ENCODE data around the gene SNTG2. TPM values are rescaled to one million over a fixed set of nuclear protein-coding genes. Genes with fewer than 3 reads are reported as not detected.

The SNTG2 gene
- total and polyA plus RNA-seq, 2 donors (not counting 3 experiments of a cell fraction or from before 2014, with no cell fraction given): not detected

DNA sequence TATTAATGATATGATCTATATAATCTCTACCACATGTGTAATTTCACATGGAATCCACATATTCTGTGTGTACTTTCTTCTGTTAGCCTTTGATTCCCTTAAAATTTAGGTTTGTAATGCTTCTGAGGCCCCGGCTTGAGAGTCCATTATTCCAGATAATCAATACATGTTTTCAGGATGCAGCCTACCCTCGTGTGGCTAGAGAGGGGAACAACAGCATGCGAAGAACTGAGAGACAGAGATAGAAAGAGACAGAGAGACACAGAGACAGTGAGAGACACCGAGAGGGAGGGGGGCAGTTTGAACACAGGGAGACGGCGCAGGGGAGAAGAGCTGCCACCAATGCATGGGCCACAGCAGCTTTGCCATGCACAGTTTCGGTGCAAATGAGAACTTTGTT is 185.4 kb downstream of the SNTG2 start:
- no peak overlapping the region for H3K27ac ChIP-seq (ENCODE audit: insufficient read depth, low read depth, low read length)
- H3K27me3 ChIP-seq (ENCODE audit: control insufficient read depth in 2 of 2, insufficient read depth in 2 of 2, low read length in 2 of 2): no peaks in the 10 kb centered on the region
- dilution Hi-C loops (cut with MboI; ENCODE audit: extremely low pct_ligation_motif_present, low sequenced_read_pairs) (no loop called here), intact Hi-C loops (cut with micrococcal nuclease) (no loop called here)
- BruUV-seq (replicated peaks): no TSS peak
- no peak for TF ChIP-seq EZH2 (IDR thresholded peaks at IDR 0.05; ENCODE audit: borderline replicate concordance, low read depth, low read length, severe bottlenecking)
- TF ChIP-seq GATA2 (IDR thresholded peaks at IDR 0.05; ENCODE audit: insufficient read depth, insufficient read length, low read depth, low read length): no peak
- TF ChIP-seq, protein P1, sequence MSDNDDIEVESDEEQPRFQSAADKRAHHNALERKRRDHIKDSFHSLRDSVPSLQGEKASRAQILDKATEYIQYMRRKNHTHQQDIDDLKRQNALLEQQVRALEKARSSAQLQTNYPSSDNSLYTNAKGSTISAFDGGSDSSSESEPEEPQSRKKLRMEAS (IDR thresholded peaks at IDR 0.05; ENCODE audit: insufficient read depth, insufficient read length): no peak
- TF ChIP-seq FOS (IDR thresholded peaks at IDR 0.05; ENCODE audit: borderline replicate concordance, insufficient read depth, low read length): no peak
- TF ChIP-seq, protein P2, sequence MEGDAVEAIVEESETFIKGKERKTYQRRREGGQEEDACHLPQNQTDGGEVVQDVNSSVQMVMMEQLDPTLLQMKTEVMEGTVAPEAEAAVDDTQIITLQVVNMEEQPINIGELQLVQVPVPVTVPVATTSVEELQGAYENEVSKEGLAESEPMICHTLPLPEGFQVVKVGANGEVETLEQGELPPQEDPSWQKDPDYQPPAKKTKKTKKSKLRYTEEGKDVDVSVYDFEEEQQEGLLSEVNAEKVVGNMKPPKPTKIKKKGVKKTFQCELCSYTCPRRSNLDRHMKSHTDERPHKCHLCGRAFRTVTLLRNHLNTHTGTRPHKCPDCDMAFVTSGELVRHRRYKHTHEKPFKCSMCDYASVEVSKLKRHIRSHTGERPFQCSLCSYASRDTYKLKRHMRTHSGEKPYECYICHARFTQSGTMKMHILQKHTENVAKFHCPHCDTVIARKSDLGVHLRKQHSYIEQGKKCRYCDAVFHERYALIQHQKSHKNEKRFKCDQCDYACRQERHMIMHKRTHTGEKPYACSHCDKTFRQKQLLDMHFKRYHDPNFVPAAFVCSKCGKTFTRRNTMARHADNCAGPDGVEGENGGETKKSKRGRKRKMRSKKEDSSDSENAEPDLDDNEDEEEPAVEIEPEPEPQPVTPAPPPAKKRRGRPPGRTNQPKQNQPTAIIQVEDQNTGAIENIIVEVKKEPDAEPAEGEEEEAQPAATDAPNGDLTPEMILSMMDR (IDR thresholded peaks at IDR 0.05; ENCODE audit: extremely low read depth in 1 of 2, insufficient read depth in 1 of 2, low read depth in 1 of 2, low read length in 2 of 2): no peak
- no peak for TF ChIP-seq POLR2A (IDR thresholded peaks at IDR 0.05; ENCODE audit: low read depth, low read length)
- TF ChIP-seq JUN (IDR thresholded peaks at IDR 0.05; ENCODE audit: borderline replicate concordance, insufficient read depth, insufficient read length, low read depth): no peak
- no peak for TF ChIP-seq MYC (IDR thresholded peaks at IDR 0.05; ENCODE audit: low read depth, low read length)
- no peak for TF ChIP-seq POLR2AphosphoS5 (IDR thresholded peaks at IDR 0.05; ENCODE audit: insufficient read depth, low read depth, low read length)
- H3K9ac ChIP-seq (replicated peaks; ENCODE audit: extremely low read depth, insufficient read depth, low read length): no peak overlapping the region
- no peaks in the 10 kb centered on the region for H3K9me1 ChIP-seq (replicated peaks; ENCODE audit: control insufficient read depth, extremely low read depth, insufficient read depth, low read length)
- H3K79me2 ChIP-seq (ENCODE audit: control insufficient read depth, insufficient read depth, low read length): no peaks in the 10 kb centered on the region
- DNase-seq (ENCODE audit: low read depth, low spot score): no peak
- POLR2A ChIA-PET: no interaction called here
- no peak overlapping the region for H3K4me2 ChIP-seq (ENCODE audit: insufficient read depth, low read length)
- peaks cover 7% of the 10 kb centered on the region for H3K9me3 ChIP-seq (replicated peaks; ENCODE audit: control insufficient read depth, insufficient read depth, low read length)
- no peaks in the 10 kb centered on the region for H3K36me3 ChIP-seq (ENCODE audit: control insufficient read depth in 2 of 2, extremely low read depth in 1 of 2, insufficient read depth in 2 of 2, low read length in 2 of 2)
- H3K4me3 ChIP-seq (replicated peaks in 1 of 3; ENCODE audit: insufficient read depth in 1 of 3, low read depth in 1 of 3, low read length in 3 of 3): no peak overlapping the region
- CTCF ChIA-PET: no interaction called here
- FAIRE-seq: no peak
- H4K20me1 ChIP-seq (replicated peaks; ENCODE audit: control insufficient read depth, extremely low read depth, insufficient read depth, low read length): no peaks in the 10 kb centered on the region
- no peak overlapping the region for H2AFZ ChIP-seq (ENCODE audit: low read depth, low read length)
- no peaks in the 10 kb centered on the region for H3K4me1 ChIP-seq (ENCODE audit: control insufficient read depth, extremely low read depth, insufficient read depth, low read length)
